GM18502 (cell line): Measurements from ENCODE around the gene SLC27A3.
"Not testable (repeated sequence)": the region's sequence is repeated elsewhere in the genome, so short reads cannot be mapped to it uniquely, and the experiment has no call there.

Source experiments
- ATAC-seq: cut with Tn5 transposase; IDR thresholded peaks from one replicate; pipeline ENCODE4 v1.9.1; 2021; ENCODE audit warnings: mild to moderate bottlenecking; ENCODE audit not compliant: unreplicated experiment, poor library complexity

The SLC27A3 gene

GRCh38 chr1:153754266-153754665, 20.9 kb upstream of the SLC27A3 start:
- ATAC-seq: no peak

- no peak for ATAC-seq
Measured at GRCh38 chr1:153760440-153760839, 14.8 kb upstream of the SLC27A3 start.

GRCh38 chr1:153763365-153764225, 11.6 kb upstream of the SLC27A3 start:
- no peak for ATAC-seq

- ATAC-seq: no peak
Measured at GRCh38 chr1:153764310-153764709, 10.9 kb upstream of the SLC27A3 start.

GRCh38 chr1:153766663-153767062, 8.5 kb upstream of the SLC27A3 start:
- ATAC-seq: not testable (repeated sequence)

- ATAC-seq: no peak
Measured at GRCh38 chr1:153767519-153767918, 7.7 kb upstream of the SLC27A3 start.

GRCh38 chr1:153768316-153769181, 6.7 kb upstream of the SLC27A3 start:
- no peak for ATAC-seq

GRCh38 chr1:153769221-153769620, 6.0 kb upstream of the SLC27A3 start:
- no peak for ATAC-seq

- no peak for ATAC-seq
Measured at GRCh38 chr1:153770797-153771196, 4.4 kb upstream of the SLC27A3 start.

GRCh38 chr1:153771261-153771660, 3.9 kb upstream of the SLC27A3 start:
- ATAC-seq: no peak

GRCh38 chr1:153771841-153772593, 3.2 kb upstream of the SLC27A3 start:
- no peak for ATAC-seq

GRCh38 chr1:153773096-153773921, 1.9 kb upstream of the SLC27A3 start:
- no peak for ATAC-seq

- ATAC-seq: no peak
Measured at GRCh38 chr1:153774026-153774595, 1.1 kb upstream of the SLC27A3 start.

GRCh38 chr1:153775458-153776327, 486 bp downstream of the SLC27A3 start:
- ATAC-seq: peak; percentile 57

GRCh38 chr1:153776352-153776751, 1.1 kb downstream of the SLC27A3 start:
- ATAC-seq: no peak

- no peak for ATAC-seq
Measured at GRCh38 chr1:153776845-153777370, 1.7 kb downstream of the SLC27A3 start.

- no peak for ATAC-seq
Measured at GRCh38 chr1:153777648-153778047, 2.4 kb downstream of the SLC27A3 start.
